H9 (cell line): ENCODE data around the gene GPRC5A. TPM values are rescaled to one million over a fixed set of nuclear protein-coding genes. Genes with fewer than 3 reads are reported as not detected.

Source experiments
- DNase-seq: peaks from one replicate; pipeline ENCODE4 v3.0.0-alpha.2; 2017
- H2AFZ ChIP-seq: one replicate; pipeline ENCODE4 v1.6.1; 2013; ENCODE audit warnings: mild to moderate bottlenecking, low read length, control low read depth, moderate library complexity
- H2AK5ac ChIP-seq: 2 replicates; pipeline ENCODE4 v1.6.1; 2013; ENCODE audit warnings: low read length, control low read depth, mixed read lengths; ENCODE audit not compliant: insufficient read length
- H2BK120ac ChIP-seq: one replicate; pipeline ENCODE4 v1.6.1; 2013; ENCODE audit warnings: low read depth, mild to moderate bottlenecking, low read length, control low read depth, inconsistent platforms; ENCODE audit not compliant: poor library complexity, severe bottlenecking
- H2BK12ac ChIP-seq: 2 replicates; pipeline ENCODE4 v1.6.1; 2013; ENCODE audit warnings: low read length, control low read depth, mixed read lengths, low read depth; ENCODE audit not compliant: insufficient read length
- H2BK15ac ChIP-seq: 2 replicates; pipeline ENCODE4 v1.6.1; 2013; ENCODE audit warnings: low read depth, low read length, control low read depth
- H2BK20ac ChIP-seq: one replicate; pipeline ENCODE4 v1.6.1; 2013; ENCODE audit warnings: low read depth, mild to moderate bottlenecking, low read length, control low read depth, inconsistent platforms; ENCODE audit not compliant: poor library complexity, severe bottlenecking
- H2BK5ac ChIP-seq: 2 replicates; pipeline ENCODE4 v1.6.1; 2013; ENCODE audit warnings: low read length, control low read depth, mixed read lengths; ENCODE audit not compliant: insufficient read length
- H3K14ac ChIP-seq: 2 replicates; pipeline ENCODE4 v1.6.1; 2013; ENCODE audit warnings: low read length, control low read depth; ENCODE audit not compliant: insufficient read depth
- H3K18ac ChIP-seq: 2 replicates; pipeline ENCODE4 v1.6.1; 2013; ENCODE audit warnings: low read depth, mild to moderate bottlenecking, mixed read lengths, low read length, control low read depth; ENCODE audit not compliant: insufficient read length
- H3K23ac ChIP-seq: 2 replicates; pipeline ENCODE4 v1.6.1; 2013; ENCODE audit warnings: low read length, control low read depth, mixed read lengths, low read depth; ENCODE audit not compliant: insufficient read length
- H3K23me2 ChIP-seq: 2 replicates; pipeline ENCODE4 v1.6.1; 2013; ENCODE audit warnings: low read depth, mild to moderate bottlenecking, mixed read lengths, low read length, control low read depth; ENCODE audit not compliant: insufficient read length, poor library complexity, severe bottlenecking
- H3K27ac ChIP-seq: 2 replicates; pipeline ENCODE4 v1.5.1; 2013; ENCODE audit warnings: low read length, control low read depth, mixed read lengths, low read depth; ENCODE audit not compliant: insufficient read length
- H3K27me3 ChIP-seq: 2 replicates; pipeline ENCODE4 v1.6.1; 2013; ENCODE audit warnings: low read length, control low read depth, inconsistent platforms; ENCODE audit not compliant: insufficient read depth
- H3K4ac ChIP-seq: 2 replicates; pipeline ENCODE4 v1.6.1; 2013; ENCODE audit warnings: low read depth, mild to moderate bottlenecking, control low read depth, inconsistent platforms, low read length, moderate library complexity
- H3K4me1 ChIP-seq: 2 replicates; pipeline ENCODE4 v1.6.1; 2013; ENCODE audit warnings: low read length, control low read depth, inconsistent platforms; ENCODE audit not compliant: insufficient read depth
- H3K4me2 ChIP-seq: 2 replicates; pipeline ENCODE4 v1.6.1; 2013; ENCODE audit warnings: low read length, control low read depth, mixed read lengths; ENCODE audit not compliant: insufficient read length, insufficient read depth
- H3K56ac ChIP-seq: 2 replicates; pipeline ENCODE4 v1.6.1; 2013; ENCODE audit warnings: low read depth, mild to moderate bottlenecking, mixed read lengths, low read length, control low read depth; ENCODE audit not compliant: insufficient read length
- H3K79me1 ChIP-seq: 2 replicates; pipeline ENCODE4 v1.6.1; 2013; ENCODE audit warnings: low read depth, mild to moderate bottlenecking, moderate library complexity, low read length, control low read depth, inconsistent platforms; ENCODE audit not compliant: insufficient read depth, poor library complexity, severe bottlenecking
- H3K79me2 ChIP-seq: 2 replicates; pipeline ENCODE4 v1.6.1; 2013; ENCODE audit warnings: low read length, control low read depth, inconsistent platforms; ENCODE audit not compliant: insufficient read depth
- H3K9ac ChIP-seq: 2 replicates; pipeline ENCODE4 v1.6.1; 2013; ENCODE audit warnings: low read length, control low read depth, mixed read lengths; ENCODE audit not compliant: insufficient read length; ENCODE audit errors: extremely low read depth
- H3K9me3 ChIP-seq: one replicate; pipeline ENCODE4 v1.6.1; 2013; ENCODE audit warnings: low read depth, low read length, inconsistent platforms; ENCODE audit not compliant: control insufficient read depth
- H3T11ph ChIP-seq: one replicate; pipeline ENCODE4 v1.6.1; 2013; ENCODE audit warnings: mild to moderate bottlenecking, low read length, control low read depth, inconsistent platforms
- H4K20me1 ChIP-seq: one replicate; pipeline ENCODE4 v1.6.1; 2013; ENCODE audit not compliant: control insufficient read depth, insufficient read length, insufficient read depth
- H4K5ac ChIP-seq: 2 replicates; pipeline ENCODE4 v1.6.1; 2013; ENCODE audit warnings: low read depth, mild to moderate bottlenecking, mixed read lengths, low read length, control low read depth; ENCODE audit not compliant: insufficient read length
- H4K8ac ChIP-seq: replicated peaks from 2 replicates; pipeline ENCODE4 v1.6.1; 2013; ENCODE audit warnings: low read length, control low read depth, mixed read lengths, low read depth; ENCODE audit not compliant: insufficient read length
- H4K91ac ChIP-seq: 2 replicates; pipeline ENCODE4 v1.6.1; 2013; ENCODE audit warnings: low read depth, mild to moderate bottlenecking, moderate library complexity, mixed read lengths, low read length, control low read depth; ENCODE audit not compliant: insufficient read length
- H3K27ac Mint-ChIP-seq, 3 experiments: 2 replicates in 2 of 3; 3 replicates in 1 of 3; pipeline ENCODE4 v1.8.0; 2020 to 2021; ENCODE audit warnings: mixed read lengths in 3 of 3, mild to moderate bottlenecking in 1 of 3, moderate library complexity in 1 of 3
- H3K27me3 Mint-ChIP-seq: 2 replicates; pipeline ENCODE4 v1.8.0; 2021; ENCODE audit warnings: low read depth, mild to moderate bottlenecking, moderate library complexity, mixed read lengths
- H3K36me3 Mint-ChIP-seq, 3 experiments: 2 replicates in 2 of 3; 3 replicates in 1 of 3; pipeline ENCODE4 v1.8.0; 2020 to 2021; ENCODE audit warnings: low read depth in 3 of 3, mixed read lengths in 3 of 3; ENCODE audit not compliant: insufficient read depth in 1 of 3
- H3K4me1 Mint-ChIP-seq, 2 experiments: 2 replicates each; pipeline ENCODE4 v1.8.0; 2020; ENCODE audit warnings: mixed read lengths in 2 of 2
- H3K4me3 Mint-ChIP-seq, 2 experiments: 2 replicates in 1 of 2; 3 replicates in 1 of 2; pipeline ENCODE4 v1.8.0; 2020 to 2021; ENCODE audit warnings: mild to moderate bottlenecking in 2 of 2, mixed read lengths in 2 of 2, moderate library complexity in 1 of 2
- H3K9me3 Mint-ChIP-seq, 2 experiments: 2 replicates in 1 of 2; 3 replicates in 1 of 2; pipeline ENCODE4 v1.8.0; 2020; ENCODE audit warnings: mild to moderate bottlenecking in 2 of 2, mixed read lengths in 2 of 2, moderate library complexity in 1 of 2
- CTCF ChIP-seq: fragments of 200-600 bp; sonication (generic); conservative IDR thresholded peaks from 3 replicates; pipeline ENCODE4 v1.8.0; 2021; ENCODE audit warnings: antibody characterized with exemption, mild to moderate bottlenecking
- WGBS: extraction: QIAGEN DNeasy Blood & Tissue Kit; methylation state at CpG from one replicate; pipeline ENCODE4 v1.1.7; 2013; ENCODE audit warnings: missing lambda C conversion rate, low lambda C conversion rate, mixed read lengths; ENCODE audit not compliant: insufficient read length; ENCODE audit errors: extremely low coverage; 5-methylcytosine and 5-hydroxymethylcytosine counted together
- total RNA-seq: library from RNA; stranded (reverse); gene quantifications from 2 replicates; pipeline ENCODE4 v1.2.1, GENCODE V29; 2021

The GPRC5A gene
- total RNA-seq, 1 experiment from 2014 or later: 0.09 TPM

- Mint-ChIP-seq H3K36me3 (peaks cover 6 to 19% (median 9%) of the 10 kb centered on the region in 3 experiments; a peak in 6 of 7 replicates), H3K9me3 (peaks cover 0 to 3% of the 10 kb centered on the region in 2 experiments; a peak in 1 of 5 replicates), H3K4me3 (no peak overlapping the region), H3K27ac (no peak overlapping the region), H3K27me3 (no peaks in the 10 kb centered on the region), H3K4me1 (peaks cover 6 to 7% of the 10 kb centered on the region in 2 experiments)
- Histone ChIP-seq H3K18ac (no peak overlapping the region), H2BK20ac (no peak overlapping the region), H3K27ac (no peak overlapping the region), H4K8ac (no peak overlapping the region), H4K20me1 (no peaks in the 10 kb centered on the region), H3K4me1 (peaks cover 2% of the 10 kb centered on the region; the same call in 1 of the 2 replicates), H2BK15ac (no peak overlapping the region), H2AK5ac (no peak overlapping the region), H3K4me2 (no peak overlapping the region), H3K27me3 (no peaks in the 10 kb centered on the region), H2BK12ac (no peak overlapping the region), H2BK5ac (no peak overlapping the region), H4K5ac (no peak overlapping the region), H3K56ac (no peak overlapping the region), H3K79me1 (no peaks in the 10 kb centered on the region), H4K91ac (no peak overlapping the region), H3K23ac (no peak overlapping the region), H2AFZ (no peak overlapping the region), H3K9ac (no peak overlapping the region), H3T11ph (no peak overlapping the region), H3K9me3 (no peaks in the 10 kb centered on the region), H3K79me2 (no peaks in the 10 kb centered on the region), H2BK120ac (no peak overlapping the region), H3K14ac (no peak overlapping the region), H3K4ac (no peak overlapping the region), H3K23me2 (no peaks in the 10 kb centered on the region)
- WGBS: no CpG with 5 or more reads among the region's 1 CpG
- no peak for TF ChIP-seq CTCF
- no peak for DNase-seq
Measured at GRCh38 chr12:12859690-12860089, 31.7 kb upstream of the GPRC5A start.
